Measurements from ENCODE around the gene PAN2.

- TF ChIP-seq CTCF (IDR thresholded peaks at IDR 0.05; ENCODE audit: low read depth, low read length) (peak; percentile 58), MYC (IDR thresholded peaks at IDR 0.05; ENCODE audit: low read depth, low read length) (peak; percentile 39), POLR2A (IDR thresholded peaks at IDR 0.05; ENCODE audit: extremely low read depth, insufficient read length) (no peak), MAX (IDR thresholded peaks at IDR 0.05; ENCODE audit: low read depth, low read length) (peak; percentile 5; the same call in 1 of the 2 replicates)
Observed at GRCh38 chr12:56266693-56267442, 66.9 kb downstream of the PAN2 start, which contains the start of gene COQ10A.
